NB4 (cell line): ENCODE data around the gene GLT6D1.
A peak's percentile ranks its signal among the peaks of the same experiment; 100 is the strongest.

Experiments
- DNase-seq: peaks from one replicate; pipeline ENCODE4 v3.0.0; 2010; ENCODE audit warnings: low read depth
- H3K4me3 ChIP-seq: one replicate; pipeline ENCODE4 v1.5.1; 2011; ENCODE audit warnings: mild to moderate bottlenecking, low read depth, low read length, moderate library complexity
- MYC ChIP-seq: IDR thresholded peaks from 2 replicates; pipeline ENCODE4 v1.6.1; 2011; ENCODE audit warnings: low read depth, low read length
- POLR2A ChIP-seq: IDR thresholded peaks from 2 replicates; pipeline ENCODE4 v1.6.1; 2011; ENCODE audit warnings: mild to moderate bottlenecking; ENCODE audit not compliant: insufficient read length; ENCODE audit errors: extremely low read depth
- TF ChIP-seq, protein P1 (sequence below): IDR thresholded peaks from 2 replicates; pipeline ENCODE4 v1.6.1; 2011; ENCODE audit warnings: low read depth, low read length
- TF ChIP-seq, protein P2 (sequence below): IDR thresholded peaks from one replicate; pipeline ENCODE4 v1.5.1; 2012; ENCODE audit warnings: low read depth, low read length

Gene GLT6D1

DNA sequence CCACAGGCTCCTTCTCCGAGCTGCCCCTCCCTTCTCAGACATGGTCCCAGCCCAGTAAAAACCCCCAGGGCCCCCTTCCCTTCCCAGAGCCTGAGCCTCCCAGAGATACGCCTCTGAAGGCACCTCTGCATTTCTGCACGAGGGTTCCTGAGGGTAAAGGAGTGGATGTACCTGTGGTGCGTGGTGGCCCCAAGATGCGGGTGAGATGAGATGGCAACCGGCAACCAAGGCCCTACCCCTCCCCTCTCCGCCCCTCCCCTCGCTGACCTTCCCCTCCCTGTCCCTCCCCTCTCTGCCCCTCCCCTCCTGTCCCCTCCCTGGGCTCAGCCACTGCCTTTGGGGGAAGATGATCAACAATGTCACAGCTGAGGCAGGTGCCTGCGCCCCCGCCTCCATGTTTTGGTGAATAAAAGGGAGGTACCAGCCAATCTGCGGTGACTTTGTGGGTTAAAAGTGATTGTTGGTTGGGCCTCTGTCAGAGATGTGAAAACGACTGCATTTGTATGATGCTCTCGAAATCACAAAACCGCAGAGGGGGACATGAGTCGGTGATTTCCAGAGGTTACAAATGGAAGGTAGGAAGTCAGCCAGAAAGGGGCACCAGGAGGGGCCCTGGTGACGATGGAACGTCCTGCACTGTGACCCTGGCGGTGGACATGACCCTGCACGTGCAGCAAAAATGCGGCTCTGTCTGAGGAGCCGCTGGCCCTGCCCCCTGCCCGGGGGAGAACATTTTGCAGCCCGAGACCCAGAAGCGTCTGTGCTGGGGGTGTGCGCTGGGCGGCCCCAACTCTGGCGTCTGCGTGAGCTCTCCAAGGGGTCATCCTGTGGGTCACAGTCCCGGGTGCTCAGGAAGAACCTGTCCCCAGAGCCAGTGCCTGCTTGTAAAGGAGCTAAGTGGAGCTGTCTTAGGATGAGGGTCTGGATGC lies 27.5 kb upstream of the GLT6D1 start:
- DNase-seq, result no peak
- TF ChIP-seq POLR2A, result no peak
- TF ChIP-seq, protein P1, sequence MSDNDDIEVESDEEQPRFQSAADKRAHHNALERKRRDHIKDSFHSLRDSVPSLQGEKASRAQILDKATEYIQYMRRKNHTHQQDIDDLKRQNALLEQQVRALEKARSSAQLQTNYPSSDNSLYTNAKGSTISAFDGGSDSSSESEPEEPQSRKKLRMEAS, result no peak
- TF ChIP-seq, protein P2, sequence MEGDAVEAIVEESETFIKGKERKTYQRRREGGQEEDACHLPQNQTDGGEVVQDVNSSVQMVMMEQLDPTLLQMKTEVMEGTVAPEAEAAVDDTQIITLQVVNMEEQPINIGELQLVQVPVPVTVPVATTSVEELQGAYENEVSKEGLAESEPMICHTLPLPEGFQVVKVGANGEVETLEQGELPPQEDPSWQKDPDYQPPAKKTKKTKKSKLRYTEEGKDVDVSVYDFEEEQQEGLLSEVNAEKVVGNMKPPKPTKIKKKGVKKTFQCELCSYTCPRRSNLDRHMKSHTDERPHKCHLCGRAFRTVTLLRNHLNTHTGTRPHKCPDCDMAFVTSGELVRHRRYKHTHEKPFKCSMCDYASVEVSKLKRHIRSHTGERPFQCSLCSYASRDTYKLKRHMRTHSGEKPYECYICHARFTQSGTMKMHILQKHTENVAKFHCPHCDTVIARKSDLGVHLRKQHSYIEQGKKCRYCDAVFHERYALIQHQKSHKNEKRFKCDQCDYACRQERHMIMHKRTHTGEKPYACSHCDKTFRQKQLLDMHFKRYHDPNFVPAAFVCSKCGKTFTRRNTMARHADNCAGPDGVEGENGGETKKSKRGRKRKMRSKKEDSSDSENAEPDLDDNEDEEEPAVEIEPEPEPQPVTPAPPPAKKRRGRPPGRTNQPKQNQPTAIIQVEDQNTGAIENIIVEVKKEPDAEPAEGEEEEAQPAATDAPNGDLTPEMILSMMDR, result no peak
- no peak for TF ChIP-seq MYC
- H3K4me3 ChIP-seq, result no peak overlapping the region

- no peak overlapping the region for H3K4me3 ChIP-seq
- DNase-seq, result peak; percentile 31
- TF ChIP-seq MYC, result no peak
- TF ChIP-seq, protein P2, result no peak
- TF ChIP-seq, protein P1, result no peak
- TF ChIP-seq POLR2A, result no peak
Observed at GRCh38 chr9:135665795-135666189, 26.5 kb upstream of the GLT6D1 start.

- no peak for TF ChIP-seq POLR2A
- TF ChIP-seq, protein P1, result no peak
- TF ChIP-seq, protein P2, result no peak
- no peak for TF ChIP-seq MYC
- no peak overlapping the region for H3K4me3 ChIP-seq
- no peak for DNase-seq
Observed at GRCh38 chr9:135664801-135665794, 25.8 kb upstream of the GLT6D1 start.

DNA sequence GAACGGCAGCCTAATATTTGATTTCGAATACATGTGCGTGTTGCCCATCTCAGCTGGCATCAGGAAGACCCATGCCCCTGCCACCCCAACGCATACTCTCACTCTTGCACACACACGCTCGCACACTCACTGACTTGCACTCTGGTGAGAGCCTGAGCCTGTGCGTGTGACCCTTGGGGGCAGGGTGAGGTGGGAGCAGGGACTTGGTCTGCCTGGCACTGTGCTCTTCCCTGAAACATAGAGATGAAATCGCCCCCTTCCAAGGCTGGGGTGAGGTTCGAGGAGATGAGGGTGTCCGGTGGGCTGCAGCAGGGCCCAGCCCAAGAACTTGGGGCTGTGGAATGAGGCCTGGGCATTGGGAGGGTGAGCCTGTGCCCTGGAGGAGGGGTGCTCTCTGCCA lies 24.9 kb upstream of the GLT6D1 start:
- no peak overlapping the region for H3K4me3 ChIP-seq
- DNase-seq, result no peak
- TF ChIP-seq, protein P2, result no peak
- TF ChIP-seq MYC (no peak), POLR2A (no peak)
- TF ChIP-seq, protein P1, result no peak

GRCh38 chr9:135663857-135664256 lies 24.5 kb upstream of the GLT6D1 start:
- TF ChIP-seq, protein P2, result no peak
- TF ChIP-seq MYC (no peak), POLR2A (no peak)
- TF ChIP-seq, protein P1, result no peak
- no peak for DNase-seq
- no peak overlapping the region for H3K4me3 ChIP-seq
